GM21717 (cell line): Measurements from ENCODE around the gene RTBDN.
A peak's percentile ranks its signal among the peaks of the same experiment; 100 is the strongest.

ENCODE experiments used
- ATAC-seq: cut with Tn5 transposase; IDR thresholded peaks from one replicate; pipeline ENCODE4 v1.9.1; 2021; ENCODE audit warnings: mild to moderate bottlenecking, moderate library complexity; ENCODE audit not compliant: unreplicated experiment

The RTBDN gene

GRCh38 chr19:12783291-12783848 is 51.0 kb downstream of the RTBDN start:
- ATAC-seq, result no peak

- ATAC-seq, result peak; percentile 23
Measured at GRCh38 chr19:12782424-12783290, 51.7 kb downstream of the RTBDN start.

DNA sequence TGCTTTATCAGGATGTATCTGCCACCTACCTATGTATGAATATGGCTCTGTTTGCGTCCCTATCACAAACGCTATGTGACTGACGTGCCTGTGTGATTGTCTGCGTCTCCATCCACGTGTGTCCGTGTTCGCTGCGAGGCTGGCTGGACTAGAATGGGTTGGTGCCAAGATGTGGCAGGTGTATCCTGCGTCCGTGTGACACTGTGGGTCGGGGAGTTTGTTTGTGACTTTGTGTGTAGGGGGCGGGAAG is 52.3 kb downstream of the RTBDN start:
- peak; percentile 8 for ATAC-seq

- ATAC-seq, result no peak
Measured at GRCh38 chr19:12779162-12779993, 55.0 kb downstream of the RTBDN start.

- no peak for ATAC-seq
Measured at GRCh38 chr19:12778905-12779161, 55.5 kb downstream of the RTBDN start.

DNA sequence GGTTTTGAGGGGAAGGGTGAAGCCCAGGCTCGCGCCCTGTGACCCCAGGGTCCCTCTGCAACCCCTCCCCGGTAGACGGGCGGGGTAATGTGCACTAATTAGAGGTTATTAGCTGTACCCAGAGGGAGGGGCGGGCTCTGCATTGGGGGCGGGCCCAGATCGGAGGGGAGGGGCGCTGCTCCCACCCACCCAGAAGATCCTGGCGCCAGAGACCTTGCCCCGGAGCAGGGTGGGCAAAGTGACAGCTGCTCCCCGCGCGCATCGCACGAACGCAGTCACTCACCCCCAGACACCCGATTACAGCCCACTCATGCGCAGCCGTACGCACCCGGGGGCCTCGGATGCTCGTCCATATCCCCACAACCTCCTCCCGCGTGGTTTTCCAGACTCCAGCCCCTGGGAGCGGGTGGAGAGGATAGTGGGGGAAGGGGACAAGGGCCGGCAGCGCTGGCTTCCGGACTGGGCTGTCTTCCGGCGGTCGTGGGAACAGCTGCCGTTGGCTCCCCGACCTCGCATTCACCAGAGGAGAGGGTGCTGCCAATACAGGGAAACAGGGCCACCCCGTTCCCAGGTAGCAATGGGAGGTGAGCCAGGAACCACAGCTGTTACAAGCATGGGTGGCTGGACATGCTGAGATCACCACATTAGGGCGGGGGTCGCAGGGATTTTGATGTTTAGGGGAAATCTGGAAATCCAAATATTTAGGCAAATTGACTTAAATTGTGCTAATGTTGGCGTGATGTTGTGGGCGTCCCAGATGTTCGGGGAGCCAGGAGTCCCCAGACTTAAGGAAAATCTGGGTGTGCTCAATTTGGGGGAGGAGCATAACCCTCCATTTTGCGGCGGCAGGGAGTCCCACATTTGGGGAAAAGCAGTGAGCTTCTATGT is 56.1 kb downstream of the RTBDN start:
- no peak for ATAC-seq

DNA sequence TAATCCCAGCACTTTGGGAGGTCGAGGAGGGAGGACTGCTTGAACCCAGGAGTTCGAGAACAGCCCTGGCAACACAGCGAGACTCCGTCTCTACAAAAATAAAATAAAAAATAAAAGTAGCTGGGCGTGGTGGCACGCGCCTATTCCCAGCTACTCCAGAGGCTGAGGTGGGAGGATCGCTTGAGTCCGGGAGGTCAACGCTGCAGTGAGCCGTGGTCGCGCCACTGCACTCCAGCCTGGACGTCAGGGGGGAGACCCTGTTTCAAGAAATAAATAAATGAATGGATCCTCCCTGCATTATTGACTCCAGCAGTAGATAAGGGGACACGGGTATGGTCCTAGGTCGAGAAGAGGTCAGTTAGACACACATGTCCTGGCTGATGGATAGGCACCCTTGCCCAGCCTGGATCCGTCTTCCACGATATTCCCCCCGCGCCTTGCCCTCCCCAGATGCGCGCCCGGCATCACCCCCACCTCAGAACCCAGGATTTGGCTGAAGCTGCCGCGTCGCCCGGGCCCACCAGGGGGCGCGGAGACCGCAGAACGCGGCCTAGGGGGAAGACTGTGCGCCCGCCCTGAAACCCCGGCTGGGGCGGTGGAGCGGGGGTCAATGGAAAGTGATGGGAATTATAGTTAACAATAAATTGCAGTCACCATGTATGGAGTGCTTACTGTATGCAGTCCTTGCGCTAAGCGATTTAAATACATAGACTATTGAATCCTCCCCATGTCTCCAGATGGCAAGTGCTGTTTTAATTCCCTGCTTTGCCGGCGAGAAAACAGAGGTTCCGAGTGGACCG is 57.0 kb downstream of the RTBDN start:
- no peak for ATAC-seq
